ENCODE results near the gene SAA2. TPM values are rescaled to one million over a fixed set of nuclear protein-coding genes. Genes with fewer than 3 reads are reported as not detected.
A peak's percentile ranks its signal among the peaks of the same experiment; 100 is the strongest.
"Not testable (repeated sequence)": the region's sequence is repeated elsewhere in the genome, so short reads cannot be mapped to it uniquely, and the experiment has no call there.

The SAA2 gene
- total RNA-seq, 6 experiments from 2014 or later = 3,864 to 26,600 (median 17,359) TPM

DNA sequence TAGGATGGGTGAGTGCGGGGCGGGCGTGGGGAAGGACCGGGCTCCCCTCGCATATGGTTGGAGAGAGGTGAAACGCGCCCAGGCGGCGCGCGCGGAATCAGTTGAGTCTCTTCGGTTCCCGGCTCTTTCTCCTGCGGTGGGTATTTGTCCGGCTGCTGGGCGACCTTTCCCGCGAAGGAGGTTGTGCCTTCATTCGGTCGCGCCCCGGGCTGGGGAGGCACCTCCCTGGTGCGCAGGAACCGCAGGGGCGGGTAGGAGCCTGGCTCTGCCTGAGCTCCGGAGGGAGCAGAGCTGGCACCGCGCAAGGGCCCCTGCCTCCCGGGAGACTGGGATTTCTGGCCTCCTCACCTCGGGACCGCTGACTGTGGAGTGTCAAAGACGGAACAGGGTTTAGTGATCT lies 39.4 kb downstream of the SAA2 start:
- 36% methylated on average over 5 of the region's 33 CpGs for WGBS (ENCODE audit: insufficient coverage, low coverage, low lambda C conversion rate, missing lambda C conversion rate)
- no peak overlapping the region for H3K4me3 ChIP-seq
- no peaks in the 10 kb centered on the region for H3K9me3 ChIP-seq
- ATAC-seq (peak in 1 of 4 donors; percentile 11), DNase-seq (no peak)
- intact Hi-C loops (cut with DNase I) = no loop called here
- H3K36me3 ChIP-seq = no peaks in the 10 kb centered on the region
- TF ChIP-seq POLR2A (IDR thresholded peaks at IDR 0.05) = no peak
- TF ChIP-seq, protein P1, sequence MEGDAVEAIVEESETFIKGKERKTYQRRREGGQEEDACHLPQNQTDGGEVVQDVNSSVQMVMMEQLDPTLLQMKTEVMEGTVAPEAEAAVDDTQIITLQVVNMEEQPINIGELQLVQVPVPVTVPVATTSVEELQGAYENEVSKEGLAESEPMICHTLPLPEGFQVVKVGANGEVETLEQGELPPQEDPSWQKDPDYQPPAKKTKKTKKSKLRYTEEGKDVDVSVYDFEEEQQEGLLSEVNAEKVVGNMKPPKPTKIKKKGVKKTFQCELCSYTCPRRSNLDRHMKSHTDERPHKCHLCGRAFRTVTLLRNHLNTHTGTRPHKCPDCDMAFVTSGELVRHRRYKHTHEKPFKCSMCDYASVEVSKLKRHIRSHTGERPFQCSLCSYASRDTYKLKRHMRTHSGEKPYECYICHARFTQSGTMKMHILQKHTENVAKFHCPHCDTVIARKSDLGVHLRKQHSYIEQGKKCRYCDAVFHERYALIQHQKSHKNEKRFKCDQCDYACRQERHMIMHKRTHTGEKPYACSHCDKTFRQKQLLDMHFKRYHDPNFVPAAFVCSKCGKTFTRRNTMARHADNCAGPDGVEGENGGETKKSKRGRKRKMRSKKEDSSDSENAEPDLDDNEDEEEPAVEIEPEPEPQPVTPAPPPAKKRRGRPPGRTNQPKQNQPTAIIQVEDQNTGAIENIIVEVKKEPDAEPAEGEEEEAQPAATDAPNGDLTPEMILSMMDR (IDR thresholded peaks at IDR 0.05) = no peak
- H3K27ac ChIP-seq = no peak overlapping the region
- H3K4me1 ChIP-seq = no peaks in the 10 kb centered on the region
- H3K27me3 ChIP-seq = no peaks in the 10 kb centered on the region

DNA sequence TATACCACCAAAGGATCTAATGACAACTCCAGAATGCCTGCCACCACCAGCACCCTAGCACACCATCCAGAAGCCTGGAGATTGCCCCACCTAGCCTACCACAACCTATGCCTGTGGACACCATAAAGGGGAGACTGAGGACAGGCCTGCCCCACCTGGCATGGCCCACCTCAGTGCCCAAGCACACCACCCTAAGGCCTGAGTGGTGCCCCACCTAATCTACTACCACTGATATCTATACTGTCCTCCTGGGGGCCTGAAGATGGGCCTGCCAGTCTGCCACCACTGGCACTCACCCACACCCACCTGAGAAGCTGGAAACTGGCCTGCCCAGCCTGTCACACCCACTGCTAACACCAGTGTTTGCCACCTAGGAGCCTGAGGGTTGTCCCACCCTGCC lies 43.7 kb downstream of the SAA2 start:
- Histone ChIP-seq H3K4me1 (no peaks in the 10 kb centered on the region), H3K4me3 (no peak overlapping the region), H3K36me3 (no peaks in the 10 kb centered on the region), H3K27me3 (no peaks in the 10 kb centered on the region), H3K27ac (no peak overlapping the region), H3K9me3 (no peaks in the 10 kb centered on the region)
- DNase-seq = no peak
- intact Hi-C loops (cut with DNase I) = no loop called here
- peak in 1 of 4 donors; percentile 36 for ATAC-seq
- TF ChIP-seq, protein P1 (IDR thresholded peaks at IDR 0.05) = no peak
- no peak for TF ChIP-seq POLR2A (IDR thresholded peaks at IDR 0.05)

DNA sequence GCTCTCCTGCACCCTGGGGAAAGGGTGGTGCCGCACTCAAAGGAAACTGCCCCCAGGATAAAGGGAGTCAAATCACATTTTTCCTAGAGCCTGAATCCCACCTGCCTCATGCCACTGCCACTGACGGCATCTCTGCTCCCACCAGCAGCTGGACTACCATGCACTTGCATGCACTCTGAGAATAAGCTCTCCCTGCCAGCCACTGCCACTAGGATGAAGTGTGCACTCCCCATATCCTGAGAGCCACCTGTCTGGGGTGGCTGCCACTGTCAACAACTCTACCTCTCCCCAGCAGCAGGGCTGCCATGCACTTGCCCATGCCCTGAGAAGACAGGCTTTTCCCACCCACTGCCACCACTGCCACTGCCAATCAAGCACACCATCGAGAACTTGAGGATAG lies 44.2 kb downstream of the SAA2 start:
- no peaks in the 10 kb centered on the region for H3K4me1 ChIP-seq
- H3K36me3 ChIP-seq = no peaks in the 10 kb centered on the region
- DNase-seq (no peak), ATAC-seq (no peak)
- no CpG with 5 or more reads among the region's 3 CpGs for WGBS (ENCODE audit: insufficient coverage, low coverage, low lambda C conversion rate, missing lambda C conversion rate)
- intact Hi-C loops (cut with DNase I) = no loop called here
- TF ChIP-seq, protein P1 (IDR thresholded peaks at IDR 0.05) = no peak
- no peak for TF ChIP-seq POLR2A (IDR thresholded peaks at IDR 0.05)
- H3K27ac ChIP-seq = no peak overlapping the region
- no peak overlapping the region for H3K4me3 ChIP-seq
- H3K27me3 ChIP-seq = no peaks in the 10 kb centered on the region
- no peaks in the 10 kb centered on the region for H3K9me3 ChIP-seq

DNA sequence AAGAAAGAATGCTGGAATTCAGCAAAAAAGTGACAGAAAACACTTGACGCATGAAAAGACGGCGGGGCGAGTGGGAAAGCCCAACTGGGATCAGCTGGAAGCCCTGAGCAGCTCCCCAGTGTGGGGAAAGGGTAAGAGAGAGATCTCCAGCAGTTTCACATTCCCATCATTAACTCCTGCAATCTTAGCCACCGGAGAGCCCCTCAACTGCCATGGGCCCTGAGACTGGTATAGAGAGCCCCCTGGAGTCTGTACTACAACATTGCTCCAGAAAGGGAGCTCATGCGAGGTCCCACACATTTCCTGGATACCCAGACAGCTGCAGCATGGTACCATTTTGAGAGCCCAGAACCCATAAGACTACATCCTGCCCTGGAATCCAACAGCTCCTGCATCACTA lies 44.7 kb downstream of the SAA2 start:
- intact Hi-C loops (cut with DNase I) = no loop called here
- WGBS (ENCODE audit: insufficient coverage, low coverage, low lambda C conversion rate, missing lambda C conversion rate) = 36% methylated on average over 3 of the region's 6 CpGs
- Histone ChIP-seq H3K9me3 (no peaks in the 10 kb centered on the region), H3K4me3 (no peak overlapping the region), H3K27ac (no peak overlapping the region), H3K4me1 (no peaks in the 10 kb centered on the region), H3K36me3 (no peaks in the 10 kb centered on the region), H3K27me3 (no peaks in the 10 kb centered on the region)
- TF ChIP-seq, protein P1 (IDR thresholded peaks at IDR 0.05) = peak in 2 of 4 donors; percentile 7 to 14
- no peak for TF ChIP-seq POLR2A (IDR thresholded peaks at IDR 0.05)
- DNase-seq (no peak), ATAC-seq (peak in 2 of 4 donors; percentile 27 to 30)

DNA sequence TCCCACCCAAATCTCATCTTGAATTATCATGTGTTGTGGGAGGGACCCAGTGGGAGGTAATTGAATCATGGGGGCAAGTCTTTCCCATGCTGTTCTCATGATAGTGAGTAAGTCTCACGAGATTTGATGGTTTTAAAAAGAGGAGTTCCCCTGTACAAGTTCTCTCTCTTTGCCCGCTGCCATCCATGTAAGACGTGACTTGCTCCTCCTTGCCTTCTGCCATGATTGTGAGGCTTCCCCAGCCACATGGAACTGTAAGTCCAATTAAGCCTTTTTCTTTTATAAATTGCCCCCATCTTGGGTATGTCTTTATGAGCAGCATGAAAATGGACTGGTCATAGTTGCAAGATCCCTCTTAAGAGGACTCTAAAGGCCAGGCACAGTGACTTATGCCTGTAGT lies 50.7 kb downstream of the SAA2 start:
- DNase-seq; H3K27ac ChIP-seq; H3K36me3 ChIP-seq; ATAC-seq; H3K4me3 ChIP-seq; H3K9me3 ChIP-seq; H3K4me1 ChIP-seq; H3K27me3 ChIP-seq; intact Hi-C loops (cut with DNase I): not testable (repeated sequence)
- 58% methylated on average over 3 of the region's 3 CpGs for WGBS (ENCODE audit: insufficient coverage, low coverage, low lambda C conversion rate, missing lambda C conversion rate)
